Activated naive CD8-positive, alpha-beta T cell treated with anti-CD3 and anti-CD28 coated beads, Interleukin-2, amount 50 U/mL, for 24 hours (primary cell): Measurements from ENCODE around the gene RBX1.

Experiments used
- ATAC-seq: fragments of 150-1000 bp; cut with Tn5 transposase; one replicate; pipeline ENCODE4 v1.10.0; 2021
- DNase-seq: peaks from one replicate; pipeline ENCODE4 v3.0.0; 2021
- H3K27ac Mint-ChIP-seq: one replicate; pipeline ENCODE4 v1.8.0; 2021; ENCODE audit warnings: mild to moderate bottlenecking, mixed read lengths
- H3K27me3 Mint-ChIP-seq: one replicate; pipeline ENCODE4 v1.8.0; 2021; ENCODE audit warnings: mixed read lengths
- H3K36me3 Mint-ChIP-seq: one replicate; pipeline ENCODE4 v1.8.0; 2021; ENCODE audit warnings: low read depth, mixed read lengths
- H3K4me1 Mint-ChIP-seq: one replicate; pipeline ENCODE4 v1.8.0; 2021; ENCODE audit warnings: mixed read lengths
- H3K4me3 Mint-ChIP-seq: one replicate; pipeline ENCODE4 v1.8.0; 2021; ENCODE audit warnings: mild to moderate bottlenecking, moderate library complexity, mixed read lengths
- H3K9me3 Mint-ChIP-seq: one replicate; pipeline ENCODE4 v1.8.0; 2021; ENCODE audit warnings: mixed read lengths

The RBX1 gene

GRCh38 chr22:40955571-40955970 is 4.4 kb downstream of the RBX1 start:
- no peak for ATAC-seq
- peaks cover 38% of the 10 kb centered on the region for H3K4me1 Mint-ChIP-seq
- H3K27ac Mint-ChIP-seq, result no peak overlapping the region
- DNase-seq, result no peak
- H3K9me3 Mint-ChIP-seq, result no peaks in the 10 kb centered on the region
- H3K36me3 Mint-ChIP-seq, result peaks cover 40% of the 10 kb centered on the region
- no peak overlapping the region for H3K4me3 Mint-ChIP-seq
- H3K27me3 Mint-ChIP-seq, result peaks cover 2% of the 10 kb centered on the region

- Mint-ChIP-seq H3K27ac (no peak overlapping the region), H3K27me3 (no peaks in the 10 kb centered on the region), H3K9me3 (no peaks in the 10 kb centered on the region), H3K4me3 (no peak overlapping the region), H3K36me3 (peaks cover 41% of the 10 kb centered on the region), H3K4me1 (peaks cover 25% of the 10 kb centered on the region)
- DNase-seq, result no peak
- ATAC-seq, result no peak
These were observed 6.4 kb downstream of the RBX1 start for GRCh38 chr22:40957601-40958000.

DNA sequence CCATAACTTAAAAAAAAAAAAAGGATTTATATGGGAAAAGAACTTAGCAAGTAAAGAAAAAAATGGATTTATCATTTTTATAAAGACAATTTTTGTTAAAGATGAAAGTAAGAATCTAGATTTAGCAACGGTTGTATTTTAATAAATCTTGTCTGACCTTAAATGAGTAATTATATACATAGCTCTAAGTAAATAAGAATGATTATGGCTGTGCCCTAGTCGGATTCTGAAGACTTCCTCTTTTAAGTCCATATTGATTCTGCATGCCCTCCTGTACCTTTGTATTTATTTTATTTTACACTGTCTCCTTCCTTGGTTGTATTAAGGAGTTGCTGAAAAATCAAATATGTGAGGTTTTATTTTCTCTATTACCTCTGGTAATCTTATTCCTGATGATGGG is 7.1 kb downstream of the RBX1 start:
- DNase-seq, result no peak
- H3K36me3 Mint-ChIP-seq, result peaks cover 40% of the 10 kb centered on the region
- no peak overlapping the region for H3K4me3 Mint-ChIP-seq
- H3K27ac Mint-ChIP-seq, result no peak overlapping the region
- H3K9me3 Mint-ChIP-seq, result no peaks in the 10 kb centered on the region
- H3K4me1 Mint-ChIP-seq, result peaks cover 18% of the 10 kb centered on the region
- no peak for ATAC-seq
- H3K27me3 Mint-ChIP-seq, result no peaks in the 10 kb centered on the region

- H3K27ac Mint-ChIP-seq, result peak overlapping the region; percentile 81
- no peak overlapping the region for H3K4me3 Mint-ChIP-seq
- peaks cover 35% of the 10 kb centered on the region for H3K36me3 Mint-ChIP-seq
- H3K27me3 Mint-ChIP-seq, result no peaks in the 10 kb centered on the region
- DNase-seq (no peak), ATAC-seq (no peak)
- peaks cover 4% of the 10 kb centered on the region for H3K4me1 Mint-ChIP-seq
- no peaks in the 10 kb centered on the region for H3K9me3 Mint-ChIP-seq
These were observed 9.0 kb downstream of the RBX1 start for GRCh38 chr22:40960145-40960544.

DNA sequence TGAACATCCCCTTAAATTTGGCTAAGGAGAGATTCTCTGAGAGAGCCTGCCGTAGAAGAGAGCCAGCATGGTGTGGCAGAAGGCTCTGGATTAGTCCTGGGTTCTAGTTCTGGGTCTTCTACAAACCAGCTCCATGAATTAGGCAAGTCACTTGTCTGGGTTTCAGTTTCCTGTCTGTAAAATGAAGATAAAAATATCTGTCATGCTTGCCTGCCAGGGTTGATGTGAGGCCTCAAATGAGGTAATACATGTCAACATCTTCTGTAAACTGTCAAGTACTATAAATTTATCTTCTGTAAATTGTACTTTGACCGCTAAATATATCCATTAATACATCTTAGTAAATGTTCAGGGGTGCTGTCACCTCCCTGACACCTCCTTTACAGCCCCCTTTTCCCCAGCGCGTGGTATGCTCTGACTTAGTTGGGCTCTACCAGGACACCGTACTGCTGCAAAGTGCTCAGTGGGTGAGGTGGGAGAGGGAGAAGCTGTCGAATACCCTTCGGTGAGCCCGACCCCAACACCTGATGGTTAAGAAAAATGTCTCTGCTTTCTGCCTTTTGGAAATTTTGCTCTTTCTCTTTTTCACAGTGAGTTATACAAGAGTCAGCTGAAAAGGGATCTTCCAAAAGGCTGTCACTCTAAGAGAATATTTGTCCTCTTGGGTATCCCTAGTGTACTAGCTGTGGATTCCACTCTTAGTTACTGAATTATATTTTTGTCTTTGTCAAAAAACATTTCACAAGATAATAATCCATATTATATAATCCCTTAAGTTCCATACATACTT is 15.0 kb downstream of the RBX1 start:
- H3K4me3 Mint-ChIP-seq, result no peak overlapping the region
- no peak overlapping the region for H3K27ac Mint-ChIP-seq
- DNase-seq (no peak), ATAC-seq (no peak)
- H3K36me3 Mint-ChIP-seq, result peaks cover 43% of the 10 kb centered on the region
- H3K9me3 Mint-ChIP-seq, result no peaks in the 10 kb centered on the region
- H3K27me3 Mint-ChIP-seq, result no peaks in the 10 kb centered on the region
- H3K4me1 Mint-ChIP-seq, result peaks cover 7% of the 10 kb centered on the region

DNA sequence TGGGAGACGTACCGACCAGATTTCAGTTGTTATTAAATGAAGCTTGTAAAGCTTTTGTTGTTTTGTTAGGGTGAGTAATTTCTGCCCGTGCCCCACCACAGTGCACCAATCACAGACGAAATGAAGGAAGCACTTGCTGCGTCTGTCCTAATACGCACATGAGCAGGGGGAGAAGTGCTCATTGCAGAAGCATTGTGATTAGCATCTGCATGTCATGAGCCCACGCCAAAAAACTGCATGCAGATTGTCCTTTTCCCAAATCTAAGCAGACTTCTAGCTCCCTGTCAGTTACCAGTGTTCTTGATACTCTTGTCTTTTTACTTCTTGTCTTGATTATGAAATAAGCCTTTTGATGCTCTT is 15.5 kb downstream of the RBX1 start:
- no peak for DNase-seq
- H3K4me3 Mint-ChIP-seq, result no peak overlapping the region

DNA sequence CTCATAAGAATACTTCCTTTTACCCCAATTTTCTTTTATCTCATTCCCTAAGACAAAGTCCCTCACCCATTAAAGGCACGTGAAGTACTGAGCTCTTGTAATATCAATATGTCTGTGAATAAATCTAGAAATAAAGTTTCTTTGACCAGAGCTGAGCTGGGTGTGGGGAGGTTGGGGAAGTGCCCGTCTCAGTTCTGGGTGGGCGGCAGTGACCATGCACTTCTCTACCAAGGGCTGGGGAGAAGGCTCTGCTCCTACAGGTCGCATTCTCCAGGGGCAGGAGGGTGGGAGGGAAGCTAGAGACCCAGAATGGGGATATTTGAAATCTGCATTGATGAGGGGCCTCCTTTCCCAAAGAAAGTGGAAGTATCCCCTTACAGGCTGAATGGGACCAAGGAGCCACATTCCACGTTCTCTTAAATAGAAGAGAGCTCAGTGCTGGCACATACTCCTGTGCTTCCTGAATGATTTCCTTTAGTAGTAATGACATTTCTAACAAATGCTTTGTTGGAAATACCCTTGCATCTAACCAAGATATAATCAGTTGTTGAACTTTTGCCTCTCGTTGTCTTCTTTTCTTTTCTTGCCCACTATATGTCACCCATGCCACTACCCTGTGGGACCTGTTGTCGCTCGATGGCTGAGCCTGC is 16.1 kb downstream of the RBX1 start:
- DNase-seq, result no peak
- Mint-ChIP-seq H3K27ac (peak overlapping the region; percentile 12), H3K4me1 (peaks cover 7% of the 10 kb centered on the region), H3K27me3 (no peaks in the 10 kb centered on the region), H3K4me3 (no peak overlapping the region), H3K36me3 (peaks cover 42% of the 10 kb centered on the region), H3K9me3 (no peaks in the 10 kb centered on the region)
- no peak for ATAC-seq

More for the DNA sequence above, 15.5 kb downstream of the RBX1 start:
- H3K9me3 Mint-ChIP-seq, result no peaks in the 10 kb centered on the region
- peaks cover 7% of the 10 kb centered on the region for H3K4me1 Mint-ChIP-seq
- no peaks in the 10 kb centered on the region for H3K27me3 Mint-ChIP-seq
- peak overlapping the region; percentile 12 for H3K27ac Mint-ChIP-seq
- H3K36me3 Mint-ChIP-seq, result peaks cover 43% of the 10 kb centered on the region
- no peak for ATAC-seq

GRCh38 chr22:40972587-40972986 is 21.4 kb downstream of the RBX1 start:
- peaks cover 3% of the 10 kb centered on the region for H3K4me1 Mint-ChIP-seq
- no peak overlapping the region for H3K27ac Mint-ChIP-seq
- ATAC-seq (no peak), DNase-seq (no peak)
- H3K27me3 Mint-ChIP-seq, result no peaks in the 10 kb centered on the region
- H3K36me3 Mint-ChIP-seq, result peaks cover 22% of the 10 kb centered on the region
- no peaks in the 10 kb centered on the region for H3K9me3 Mint-ChIP-seq
- H3K4me3 Mint-ChIP-seq, result no peak overlapping the region

DNA sequence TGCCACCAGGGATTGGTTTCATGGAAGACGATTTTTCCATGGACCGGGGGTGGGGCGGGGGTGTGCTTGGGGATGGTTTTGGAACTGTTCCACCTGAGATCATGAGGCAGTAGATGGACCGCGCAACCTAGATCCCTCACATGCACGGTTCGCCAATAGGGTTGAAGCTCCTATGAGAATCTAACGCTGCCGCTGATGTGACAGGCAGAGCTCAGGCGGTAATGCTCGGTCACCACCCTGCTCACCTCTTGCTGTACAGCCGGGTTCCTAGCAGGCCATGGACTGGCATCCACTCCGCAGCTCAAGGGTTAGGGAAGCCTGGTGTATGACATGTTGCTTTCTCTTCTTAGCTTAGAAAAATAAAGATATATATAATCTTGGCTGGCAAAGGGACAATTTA is 22.0 kb downstream of the RBX1 start:
- no peak overlapping the region for H3K27ac Mint-ChIP-seq
- ATAC-seq, result no peak
- peaks cover 3% of the 10 kb centered on the region for H3K4me1 Mint-ChIP-seq
- H3K27me3 Mint-ChIP-seq, result no peaks in the 10 kb centered on the region
- H3K36me3 Mint-ChIP-seq, result peaks cover 19% of the 10 kb centered on the region
- H3K4me3 Mint-ChIP-seq, result no peak overlapping the region
- no peak for DNase-seq
- no peaks in the 10 kb centered on the region for H3K9me3 Mint-ChIP-seq

DNA sequence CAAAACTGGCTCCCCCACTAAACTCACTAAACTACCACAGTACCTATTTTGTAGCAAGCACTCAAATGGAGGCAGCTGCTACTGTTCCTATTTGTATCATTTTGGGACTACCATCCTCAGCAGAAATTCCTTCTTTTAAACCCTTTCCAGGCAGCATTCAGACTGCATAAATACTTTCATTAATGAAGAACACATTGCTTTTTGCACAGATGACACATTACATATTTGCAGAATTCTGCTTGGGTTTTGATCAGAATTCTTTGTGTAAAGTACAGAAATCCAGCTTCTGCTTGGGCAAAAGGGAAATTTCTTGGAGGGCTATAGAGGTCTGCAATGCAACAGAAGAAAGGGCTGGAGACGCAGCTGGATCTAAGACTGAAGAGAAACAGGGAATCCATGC is 24.2 kb downstream of the RBX1 start:
- Mint-ChIP-seq H3K4me1 (peaks cover 2% of the 10 kb centered on the region), H3K36me3 (peaks cover 13% of the 10 kb centered on the region), H3K4me3 (no peak overlapping the region), H3K27me3 (no peaks in the 10 kb centered on the region), H3K27ac (no peak overlapping the region), H3K9me3 (no peaks in the 10 kb centered on the region)
- DNase-seq (no peak), ATAC-seq (no peak)

DNA sequence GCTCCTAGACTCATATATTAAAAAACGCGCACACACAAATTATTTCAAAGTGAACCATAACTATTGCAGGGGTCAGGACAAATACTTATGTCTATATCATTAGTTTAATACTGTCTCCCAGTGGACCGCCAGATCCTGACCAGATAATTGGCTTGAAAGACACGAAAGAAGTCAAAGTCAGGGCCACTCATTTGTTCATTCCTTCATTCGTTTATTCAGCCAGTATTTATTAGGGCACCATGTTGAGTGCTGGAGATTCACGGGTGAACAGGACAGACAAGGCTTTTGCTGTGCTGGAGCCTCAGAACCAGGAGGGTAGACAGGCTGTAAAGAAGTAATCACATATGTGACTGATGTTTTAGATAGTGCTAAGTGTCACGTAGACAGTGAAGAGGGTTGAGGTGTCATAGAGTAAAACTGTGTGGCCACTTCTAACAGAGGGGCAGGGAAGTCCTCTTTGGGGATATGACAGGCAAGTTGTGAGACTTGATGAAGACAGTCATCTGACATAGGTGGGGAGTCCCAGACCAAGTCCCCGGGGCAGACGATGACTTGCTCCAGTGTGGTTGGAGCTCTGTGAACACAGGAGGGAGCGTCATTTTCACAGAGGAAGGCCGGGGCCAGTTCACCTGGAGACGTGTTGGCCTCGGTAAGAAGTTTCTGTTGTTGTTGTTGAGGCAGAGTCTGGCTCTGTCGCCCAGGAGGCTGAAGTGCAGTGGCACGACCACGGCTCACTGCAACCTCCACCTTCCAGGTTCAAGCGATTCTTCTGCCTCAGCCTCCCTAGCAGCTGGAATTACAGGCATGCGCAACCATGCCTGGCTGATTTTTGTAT is 25.9 kb downstream of the RBX1 start:
- DNase-seq (no peak), ATAC-seq (no peak)
- H3K4me1 Mint-ChIP-seq, result no peaks in the 10 kb centered on the region
- peaks cover 9% of the 10 kb centered on the region for H3K36me3 Mint-ChIP-seq
- H3K9me3 Mint-ChIP-seq, result no peaks in the 10 kb centered on the region
- no peak overlapping the region for H3K27ac Mint-ChIP-seq
- H3K4me3 Mint-ChIP-seq, result no peak overlapping the region
- H3K27me3 Mint-ChIP-seq, result no peaks in the 10 kb centered on the region

DNA sequence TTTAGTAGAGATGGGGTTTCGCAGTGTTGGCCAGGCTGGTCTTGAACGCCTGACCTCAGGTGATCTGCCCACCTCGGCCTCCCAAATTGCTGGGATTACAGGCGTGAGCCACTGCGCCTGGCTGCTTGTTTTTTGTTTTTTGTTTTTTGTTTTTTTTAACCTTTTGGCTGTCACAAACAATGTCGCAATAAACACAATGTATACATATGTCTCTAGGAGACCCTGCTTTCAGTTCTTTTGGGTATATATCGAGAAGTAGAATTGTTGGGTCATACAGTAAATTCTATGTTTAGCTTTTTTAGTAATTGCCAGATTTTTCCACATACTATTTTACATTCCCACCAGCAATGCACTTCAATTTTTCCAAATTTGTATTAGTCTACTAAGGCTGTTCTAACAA is 28.0 kb downstream of the RBX1 start:
- Mint-ChIP-seq H3K27ac (no peak overlapping the region), H3K36me3 (no peaks in the 10 kb centered on the region), H3K4me1 (peaks cover 2% of the 10 kb centered on the region), H3K4me3 (no peak overlapping the region), H3K9me3 (no peaks in the 10 kb centered on the region), H3K27me3 (peaks cover 2% of the 10 kb centered on the region)
- ATAC-seq, result no peak
- no peak for DNase-seq

GRCh38 chr22:40979871-40980270 is 28.7 kb downstream of the RBX1 start:
- H3K4me1 Mint-ChIP-seq, result peaks cover 2% of the 10 kb centered on the region
- H3K27ac Mint-ChIP-seq, result no peak overlapping the region
- H3K27me3 Mint-ChIP-seq, result peaks cover 2% of the 10 kb centered on the region
- H3K9me3 Mint-ChIP-seq, result no peaks in the 10 kb centered on the region
- no peak for ATAC-seq
- H3K36me3 Mint-ChIP-seq, result no peaks in the 10 kb centered on the region
- no peak overlapping the region for H3K4me3 Mint-ChIP-seq
- DNase-seq, result no peak

GRCh38 chr22:40982482-40983385 is 31.6 kb downstream of the RBX1 start:
- no peak for DNase-seq
- H3K4me1 Mint-ChIP-seq, result peaks cover 2% of the 10 kb centered on the region
- H3K4me3 Mint-ChIP-seq, result no peak overlapping the region
- no peaks in the 10 kb centered on the region for H3K36me3 Mint-ChIP-seq
- no peaks in the 10 kb centered on the region for H3K9me3 Mint-ChIP-seq
- no peak overlapping the region for H3K27ac Mint-ChIP-seq
- no peak for ATAC-seq
- H3K27me3 Mint-ChIP-seq, result peaks cover 2% of the 10 kb centered on the region
